A673 (cell line): ENCODE data around the gene ACSS1. TPM values are rescaled to one million over a fixed set of nuclear protein-coding genes. Genes with fewer than 3 reads are reported as not detected.

Source experiments
- BruUV-seq: library from RNA; stranded (reverse); fragments of 400-500 nt; replicated peaks from 2 replicates; lab custom pipeline; 2021; lab: Mats Ljungman, UMichigan
- CTCF ChIA-PET: fragments of 300-600 bp; sonication (Branson Sonifier 250); formaldehyde crosslinking; loops from one replicate; lab custom pipeline; 2022; ENCODE audit warnings: antibody characterized with exemption; lab: Charles Lee
- POLR2A ChIA-PET: fragments of 300-600 bp; sonication (Branson Sonifier 250); formaldehyde crosslinking; loops from one replicate; lab custom pipeline; 2022; ENCODE audit warnings: antibody characterized with exemption; ENCODE audit not compliant: low non-redundant PET; lab: Charles Lee
- DNase-seq: peaks from one replicate; pipeline ENCODE4 v3.0.0-alpha.2; 2015; ENCODE audit warnings: low spot score
- H3K27ac ChIP-seq: fragments of 200-600 bp; sonication (generic); 2 replicates; pipeline ENCODE4 v1.5.1; 2016; ENCODE audit warnings: mixed run types, low read depth, mild to moderate bottlenecking, mixed read lengths, antibody characterized with exemption, low read length; ENCODE audit not compliant: poor library complexity, severe bottlenecking
- H3K27me3 ChIP-seq: fragments of 200-600 bp; sonication (generic); replicated peaks from 2 replicates; pipeline ENCODE4 v1.6.1; 2017; ENCODE audit warnings: mixed run types, low read depth, mild to moderate bottlenecking, mixed read lengths, antibody characterized with exemption, low read length; ENCODE audit not compliant: insufficient read depth, poor library complexity
- H3K36me3 ChIP-seq: fragments of 200-600 bp; sonication (generic); 2 replicates; pipeline ENCODE4 v1.6.1; 2016; ENCODE audit warnings: mixed run types, mild to moderate bottlenecking, mixed read lengths, antibody characterized with exemption, low read length; ENCODE audit not compliant: insufficient read depth, poor library complexity, severe bottlenecking
- H3K4me1 ChIP-seq: fragments of 200-600 bp; sonication (generic); 2 replicates; pipeline ENCODE4 v1.6.1; 2017; ENCODE audit warnings: mixed run types, mild to moderate bottlenecking, mixed read lengths, antibody characterized with exemption, low read length; ENCODE audit not compliant: insufficient read depth, poor library complexity, severe bottlenecking
- H3K4me3 ChIP-seq: fragments of 200-600 bp; sonication (generic); 2 replicates; pipeline ENCODE4 v1.5.1; 2016; ENCODE audit warnings: low read depth, mixed run types, mild to moderate bottlenecking, mixed read lengths, low read length; ENCODE audit not compliant: poor library complexity, severe bottlenecking
- H3K9me3 ChIP-seq: fragments of 200-600 bp; sonication (generic); 2 replicates; pipeline ENCODE4 v1.6.1; 2016; ENCODE audit warnings: mixed run types, low read depth, mild to moderate bottlenecking, mixed read lengths, antibody characterized with exemption, low read length; ENCODE audit not compliant: poor library complexity, severe bottlenecking
- EZH2 ChIP-seq: fragments of 200-600 bp; sonication (generic); IDR thresholded peaks from 2 replicates; pipeline ENCODE4 v1.6.1; 2017; ENCODE audit warnings: borderline replicate concordance, low read depth, mild to moderate bottlenecking, mixed read lengths, antibody characterized with exemption, low read length; ENCODE audit not compliant: poor library complexity, severe bottlenecking
- intact Hi-C: fragments of 100-400 bp; cut with micrococcal nuclease; formaldehyde crosslinking; loops from one replicate; pipeline ENCODE4 v1.10.0; 2022; ENCODE audit not compliant: unreplicated experiment
- total RNA-seq: library from RNA; stranded (reverse); gene quantifications from 2 replicates; pipeline ENCODE4 v1.2.3, GENCODE V29; 2021
- TF ChIP-seq, protein P1 (sequence below): fragments of 300-800, 200-600 bp; sonication (generic); conservative IDR thresholded peaks from 2 replicates; pipeline ENCODE4 v1.5.1; 2017; ENCODE audit warnings: low read depth, mild to moderate bottlenecking, antibody characterized with exemption, low read length, moderate library complexity, mixed read lengths

ACSS1 gene
- total RNA-seq, 1 experiment from 2014 or later: 3.9 TPM

DNA sequence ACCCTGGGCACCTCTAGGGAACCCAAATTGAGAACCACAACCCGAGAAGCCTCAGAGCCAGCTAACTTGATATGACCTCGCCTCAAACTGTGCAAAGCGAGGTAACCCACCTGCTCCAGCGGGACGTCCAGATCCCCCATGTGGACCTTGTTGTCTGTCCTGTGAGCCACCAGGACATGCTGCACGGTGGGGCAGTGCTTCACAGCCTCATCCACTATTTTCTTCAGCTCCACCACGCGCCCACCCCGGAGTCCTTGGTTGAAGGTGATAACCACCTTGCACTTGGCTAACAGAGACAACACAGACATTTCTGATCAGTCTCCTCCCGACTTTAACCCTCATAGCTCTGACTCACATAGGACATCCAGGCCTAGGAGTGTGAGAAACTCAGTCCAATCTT, 34.6 kb downstream of the ACSS1 start:
- POLR2A ChIA-PET: no interaction called here
- DNase-seq: no peak
- BruUV-seq: no TSS peak
- Histone ChIP-seq H3K4me3 (no peak overlapping the region), H3K9me3 (no peaks in the 10 kb centered on the region), H3K4me1 (no peaks in the 10 kb centered on the region), H3K27me3 (no peaks in the 10 kb centered on the region), H3K36me3 (no peaks in the 10 kb centered on the region), H3K27ac (no peak overlapping the region)
- CTCF ChIA-PET: no interaction called here
- intact Hi-C loops: no loop called here
- no peak for TF ChIP-seq EZH2
- TF ChIP-seq, protein P1, sequence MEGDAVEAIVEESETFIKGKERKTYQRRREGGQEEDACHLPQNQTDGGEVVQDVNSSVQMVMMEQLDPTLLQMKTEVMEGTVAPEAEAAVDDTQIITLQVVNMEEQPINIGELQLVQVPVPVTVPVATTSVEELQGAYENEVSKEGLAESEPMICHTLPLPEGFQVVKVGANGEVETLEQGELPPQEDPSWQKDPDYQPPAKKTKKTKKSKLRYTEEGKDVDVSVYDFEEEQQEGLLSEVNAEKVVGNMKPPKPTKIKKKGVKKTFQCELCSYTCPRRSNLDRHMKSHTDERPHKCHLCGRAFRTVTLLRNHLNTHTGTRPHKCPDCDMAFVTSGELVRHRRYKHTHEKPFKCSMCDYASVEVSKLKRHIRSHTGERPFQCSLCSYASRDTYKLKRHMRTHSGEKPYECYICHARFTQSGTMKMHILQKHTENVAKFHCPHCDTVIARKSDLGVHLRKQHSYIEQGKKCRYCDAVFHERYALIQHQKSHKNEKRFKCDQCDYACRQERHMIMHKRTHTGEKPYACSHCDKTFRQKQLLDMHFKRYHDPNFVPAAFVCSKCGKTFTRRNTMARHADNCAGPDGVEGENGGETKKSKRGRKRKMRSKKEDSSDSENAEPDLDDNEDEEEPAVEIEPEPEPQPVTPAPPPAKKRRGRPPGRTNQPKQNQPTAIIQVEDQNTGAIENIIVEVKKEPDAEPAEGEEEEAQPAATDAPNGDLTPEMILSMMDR: no peak

DNA sequence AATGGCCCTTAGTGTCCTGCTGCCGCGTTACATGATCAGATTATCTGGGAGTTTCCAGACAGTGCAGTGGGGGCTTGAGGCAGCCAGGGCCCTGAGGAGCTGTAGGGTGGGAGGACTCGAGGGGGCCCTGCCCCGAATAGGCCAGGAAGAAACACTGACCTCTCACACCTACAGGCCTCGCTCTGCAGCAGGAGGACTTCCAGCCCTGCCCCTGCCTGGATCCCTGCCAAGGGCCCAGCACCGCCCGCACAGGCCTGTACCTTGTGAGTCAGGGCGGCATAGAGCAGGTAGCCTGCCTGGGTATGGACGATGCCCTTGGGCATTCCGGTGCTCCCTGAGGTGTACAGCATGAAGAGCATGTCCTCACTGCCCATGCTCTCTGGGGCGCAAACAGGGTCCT, 35.3 kb downstream of the ACSS1 start:
- POLR2A ChIA-PET: no interaction called here
- Histone ChIP-seq H3K27me3 (no peaks in the 10 kb centered on the region), H3K27ac (no peak overlapping the region), H3K36me3 (no peaks in the 10 kb centered on the region), H3K4me1 (no peaks in the 10 kb centered on the region), H3K9me3 (no peaks in the 10 kb centered on the region), H3K4me3 (no peak overlapping the region)
- no TSS peak for BruUV-seq
- CTCF ChIA-PET: no interaction called here
- no peak for DNase-seq
- TF ChIP-seq EZH2: no peak
- TF ChIP-seq, protein P1: no peak
- intact Hi-C loops: no loop called here

DNA sequence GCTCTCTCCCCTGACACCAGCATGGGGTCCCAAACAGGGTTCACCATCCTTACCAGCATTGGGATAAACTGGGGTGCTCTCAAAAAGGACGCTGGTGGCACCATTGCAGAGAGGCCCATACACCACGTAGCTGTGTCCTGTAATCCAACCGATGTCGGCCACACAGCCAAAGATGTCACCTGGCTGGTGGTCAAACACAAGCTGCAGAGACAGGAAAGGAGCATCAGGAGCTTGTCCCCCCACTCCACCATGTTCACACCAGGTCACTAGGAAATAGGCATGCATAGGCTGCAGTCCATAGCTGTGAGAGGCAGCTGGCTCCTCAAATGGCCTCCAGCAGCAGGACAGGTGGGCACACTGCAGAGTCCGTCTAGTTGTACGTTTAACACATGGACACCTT, 36.6 kb downstream of the ACSS1 start:
- intact Hi-C loops: no loop called here
- TF ChIP-seq, protein P1: no peak
- TF ChIP-seq EZH2: no peak
- Histone ChIP-seq H3K27me3 (no peaks in the 10 kb centered on the region), H3K9me3 (no peaks in the 10 kb centered on the region), H3K4me3 (no peak overlapping the region), H3K4me1 (no peaks in the 10 kb centered on the region), H3K27ac (no peak overlapping the region), H3K36me3 (no peaks in the 10 kb centered on the region)
- no peak for DNase-seq
- POLR2A ChIA-PET: no interaction called here
- BruUV-seq: no TSS peak
- CTCF ChIA-PET: no interaction called here
